GM18508 (cell line): Measurements from ENCODE around the gene PPP4R3A.
A peak's percentile ranks its signal among the peaks of the same experiment; 100 is the strongest.
"Not testable (repeated sequence)": the region's sequence is repeated elsewhere in the genome, so short reads cannot be mapped to it uniquely, and the experiment has no call there.

ENCODE experiments used
- ATAC-seq: cut with Tn5 transposase; IDR thresholded peaks from one replicate; pipeline ENCODE4 v1.9.1; 2021; ENCODE audit warnings: moderate number of reproducible peaks; ENCODE audit not compliant: insufficient read depth, unreplicated experiment

Gene PPP4R3A

DNA sequence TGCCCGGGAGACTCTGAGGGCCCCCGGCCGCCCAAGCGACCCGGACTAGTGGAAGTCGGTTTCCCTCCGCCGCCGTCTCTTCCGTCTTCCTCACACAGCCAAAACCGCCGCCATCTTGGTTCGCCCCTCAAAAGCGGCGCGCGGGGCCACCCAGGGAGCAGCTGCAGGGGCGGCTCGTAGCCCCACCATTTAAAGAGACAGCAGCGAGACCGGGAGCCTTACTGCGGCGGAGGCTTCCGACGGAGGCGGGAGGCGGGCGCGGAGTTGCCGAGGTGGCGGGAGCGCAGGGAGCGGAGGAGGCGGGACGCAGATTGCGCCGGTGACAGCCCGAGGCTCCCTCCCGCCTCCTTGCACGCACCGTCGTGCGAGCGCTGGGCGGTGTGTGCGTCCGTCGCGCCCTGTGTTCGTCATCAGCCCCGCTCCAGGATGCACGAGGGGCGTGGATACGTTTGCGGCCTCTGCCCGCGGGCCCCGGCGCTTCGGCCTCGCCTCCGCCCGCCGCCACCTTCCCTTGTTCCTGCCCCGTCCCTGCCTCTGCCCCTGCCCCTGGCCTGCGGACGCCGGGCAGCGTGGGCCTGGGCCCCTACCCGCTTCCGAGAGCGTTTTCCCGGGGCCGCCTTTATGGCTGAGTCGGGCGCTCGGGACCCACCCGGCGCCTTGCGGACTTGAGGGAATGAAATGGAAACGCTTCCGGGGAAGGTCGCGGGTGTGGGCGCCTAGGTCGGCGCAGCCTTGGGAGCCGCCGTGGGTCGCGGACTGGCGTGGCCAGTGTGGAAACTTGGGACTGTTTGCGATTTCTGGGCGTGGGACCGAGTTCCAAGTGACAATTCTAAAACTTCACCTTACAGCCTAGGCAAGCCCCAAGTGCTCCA, at the start of gene PPP4R3A:
Gene PPP4R3A, minus strand, starts transcription at position 140 of the 872 bp plus-strand sequence. CDS start 663 bp downstream, outside the sequence.
- peak; percentile 66 for ATAC-seq

DNA sequence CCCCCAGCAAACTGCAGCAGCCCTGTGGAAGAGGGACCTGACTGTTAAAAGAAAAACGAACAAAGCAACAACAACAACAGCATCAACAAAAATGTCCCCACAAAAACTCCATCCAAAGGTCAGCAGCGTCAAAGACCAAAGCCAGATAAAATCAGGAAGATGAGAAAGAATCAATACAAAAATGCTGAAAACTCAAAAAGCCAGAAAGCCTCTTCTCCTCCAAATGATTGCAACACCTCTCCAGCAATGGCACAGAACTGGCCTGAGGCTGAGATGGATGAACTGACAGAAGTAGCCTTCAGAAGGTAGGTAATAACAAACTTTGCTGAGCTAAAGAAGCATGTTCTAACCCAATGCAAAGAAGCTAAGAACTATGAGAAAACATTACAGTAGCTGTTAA, 45.4 kb upstream of the PPP4R3A start:
- ATAC-seq = no peak

DNA sequence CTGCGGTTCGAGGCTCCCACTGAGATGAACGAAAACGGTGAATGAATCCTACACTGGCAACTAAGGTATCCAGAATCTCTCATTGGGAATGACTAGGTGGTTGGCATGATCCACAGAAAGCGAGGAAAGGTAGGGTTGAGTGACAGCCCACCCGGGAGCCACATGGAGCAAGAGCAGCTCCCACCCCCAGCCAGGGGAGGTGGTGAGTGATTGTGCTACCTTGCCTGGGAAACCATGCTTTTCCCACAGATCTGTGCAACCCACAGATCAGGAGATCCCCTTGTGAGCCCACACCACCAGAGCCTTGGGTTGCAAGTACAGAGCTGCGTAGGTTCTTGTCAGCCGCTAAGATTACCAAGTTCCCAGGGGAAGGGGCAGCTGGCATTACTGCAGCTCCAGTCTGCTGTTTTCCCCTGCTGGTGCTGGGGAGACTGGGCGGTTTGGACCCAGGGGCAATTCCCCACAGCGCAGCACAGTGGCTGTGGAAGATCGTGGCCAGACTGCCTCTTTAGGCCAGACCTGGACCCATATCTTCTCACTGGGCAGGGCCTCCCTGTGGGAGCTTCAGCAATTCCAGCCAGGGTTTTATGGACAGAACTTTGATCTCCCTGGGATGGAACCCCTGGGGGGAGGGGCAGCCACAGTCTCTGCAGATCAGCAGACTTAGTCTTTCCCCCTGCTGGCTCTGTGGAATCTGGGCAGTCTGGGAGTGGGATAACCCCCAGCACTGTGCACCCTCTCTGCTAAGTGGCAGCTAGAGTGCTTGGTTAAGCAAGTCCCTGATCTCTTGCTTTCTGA, 44.6 kb upstream of the PPP4R3A start:
- ATAC-seq = no peak

DNA sequence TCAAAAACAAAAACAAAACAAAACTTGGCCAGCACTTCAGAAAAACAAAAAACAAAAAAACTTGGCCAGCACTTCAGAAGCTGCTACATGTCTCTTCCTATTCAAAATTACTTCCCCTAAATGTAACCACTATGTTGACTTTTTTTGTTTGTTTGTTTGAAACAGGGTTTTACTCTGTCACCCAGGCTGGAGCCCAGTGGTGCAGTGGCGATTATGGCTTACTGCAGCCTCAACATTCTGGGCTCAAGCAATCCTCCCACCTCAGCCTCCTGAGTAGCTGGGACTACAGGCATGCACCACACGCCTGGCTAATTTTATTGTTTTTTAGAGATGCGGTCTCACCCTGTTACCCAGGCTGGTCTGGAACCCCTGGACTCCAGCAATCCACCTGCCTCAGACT, 38.0 kb upstream of the PPP4R3A start:
- ATAC-seq = no peak

DNA sequence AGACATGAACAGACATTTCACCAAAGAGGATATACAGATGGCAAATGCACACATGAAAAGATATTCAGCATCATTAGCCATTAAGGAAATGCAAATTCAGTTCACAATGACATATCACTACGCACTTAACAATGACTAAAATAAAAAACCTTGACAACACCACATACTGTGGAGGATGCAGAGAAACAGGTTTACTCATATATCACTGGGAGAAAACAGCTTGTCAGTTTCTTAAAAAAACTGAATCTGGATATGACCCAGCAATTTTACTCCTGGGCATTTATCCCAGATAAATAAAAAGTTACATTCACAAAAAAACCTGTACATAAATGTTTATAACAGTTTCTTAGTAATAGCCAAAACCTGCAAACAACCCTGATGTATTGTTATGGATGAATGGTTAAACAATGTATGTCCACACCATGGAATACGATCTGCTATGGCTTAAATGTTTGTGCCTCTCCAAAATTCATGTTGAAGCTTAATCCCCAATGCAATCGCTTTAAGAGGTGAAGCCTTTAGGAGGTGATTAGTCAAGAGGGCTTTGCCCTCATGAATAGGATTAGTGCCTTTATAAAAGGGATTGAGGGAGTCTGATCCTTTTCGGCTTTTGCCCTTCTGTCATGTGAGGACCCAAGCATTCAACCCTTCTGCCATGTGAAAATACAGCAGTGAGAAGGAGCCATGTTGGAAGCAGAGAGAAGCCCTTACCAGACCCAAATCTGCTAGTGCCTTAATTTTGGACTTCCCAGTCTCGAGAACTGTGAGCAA, 36.0 kb upstream of the PPP4R3A start:
- no peak for ATAC-seq

DNA sequence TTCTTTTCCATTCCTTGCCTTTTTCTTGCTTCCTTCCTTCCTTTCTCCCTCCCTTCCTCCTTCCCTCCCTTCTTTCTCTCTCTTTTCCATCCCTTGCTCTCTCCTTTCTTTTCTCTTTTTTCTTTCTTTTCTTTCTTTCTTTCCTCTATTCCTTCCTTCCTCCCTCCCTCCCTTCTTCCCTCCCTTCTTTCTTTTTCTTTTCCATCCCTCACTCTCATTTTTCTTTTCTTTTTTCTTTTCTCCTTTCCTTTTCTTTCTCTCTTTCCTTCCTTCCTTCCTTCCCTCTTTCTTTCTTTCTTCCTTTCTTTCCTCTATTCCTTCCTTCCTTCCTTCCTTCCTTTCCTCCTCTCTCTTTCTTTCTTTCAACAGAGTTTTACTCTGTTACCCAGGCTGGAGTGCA, 35.1 kb upstream of the PPP4R3A start:
- no peak for ATAC-seq

DNA sequence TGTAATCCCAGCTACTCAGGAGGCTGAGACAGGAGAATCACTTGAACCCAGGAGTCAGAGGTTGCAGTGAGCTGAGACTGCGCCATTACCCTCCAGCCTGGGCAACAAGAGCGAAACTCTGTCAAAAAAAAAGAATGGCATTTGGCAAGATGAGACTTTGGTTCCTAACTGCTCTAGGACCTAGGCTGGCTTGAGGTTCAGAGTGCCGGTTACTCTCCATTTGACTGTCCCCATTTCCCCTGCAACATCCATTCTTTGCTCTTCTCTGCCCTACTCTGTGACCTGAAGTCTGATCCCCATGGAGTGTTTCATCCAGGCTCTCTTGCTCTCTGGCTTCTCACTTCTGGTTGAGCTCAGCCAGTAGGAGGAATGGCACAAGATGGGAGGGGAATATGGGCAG, 26.2 kb upstream of the PPP4R3A start:
- ATAC-seq = no peak

DNA sequence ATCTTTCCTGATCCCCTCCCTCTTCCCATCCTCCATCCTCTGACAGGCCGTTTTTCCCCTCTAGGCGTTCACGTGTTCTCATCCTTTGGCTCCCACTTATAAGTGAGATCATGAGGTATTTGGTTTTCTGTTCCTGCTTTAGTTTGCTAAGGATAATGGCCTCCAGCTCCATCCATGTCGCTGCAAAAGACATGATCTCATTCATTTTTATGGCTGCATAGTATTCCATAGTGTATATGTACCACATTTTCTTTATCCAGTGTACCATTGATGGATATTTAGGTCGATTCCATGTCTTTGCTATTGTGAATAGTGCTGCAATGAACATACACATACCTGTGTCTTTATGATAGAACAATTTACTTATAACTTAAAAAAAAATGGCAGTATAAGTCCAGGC, 23.9 kb upstream of the PPP4R3A start:
- not testable (repeated sequence) for ATAC-seq

DNA sequence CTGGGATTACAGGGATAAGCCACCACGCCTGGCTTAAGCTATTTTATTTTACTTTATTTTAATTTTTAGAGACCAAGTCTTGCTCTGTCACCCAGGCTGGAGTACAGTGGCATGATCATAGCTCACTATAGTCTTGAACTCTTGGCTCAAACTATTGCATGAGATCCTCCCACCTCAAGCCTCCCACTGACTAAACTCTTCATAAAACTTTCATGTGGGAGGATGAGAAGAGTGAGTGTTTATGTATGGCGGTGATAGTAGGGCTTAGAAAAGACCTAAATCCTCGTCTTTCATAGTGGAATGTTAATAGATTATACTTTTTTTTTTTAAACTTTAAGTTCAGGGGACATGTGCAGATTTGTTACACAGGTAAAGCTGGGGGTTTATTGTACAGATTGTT, 23.5 kb upstream of the PPP4R3A start:
- ATAC-seq = no peak

DNA sequence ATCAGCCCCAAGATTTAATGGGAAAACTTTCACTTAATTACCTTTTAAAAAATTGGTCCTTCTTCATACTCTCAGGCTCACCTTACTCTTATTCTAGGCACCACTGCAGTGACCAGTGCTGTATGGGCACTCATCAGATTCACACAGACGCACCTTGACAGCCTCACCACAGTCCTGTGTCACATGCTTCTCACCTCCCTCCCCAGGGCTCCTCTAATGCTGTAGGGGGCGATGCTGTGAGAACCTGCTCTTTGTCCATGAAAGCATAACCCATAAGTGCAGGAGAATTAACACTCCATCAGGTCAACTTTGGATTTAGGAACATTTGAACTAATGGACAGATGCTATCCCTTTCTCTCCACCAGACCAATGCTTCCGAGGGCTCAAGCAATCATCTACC, 13.9 kb upstream of the PPP4R3A start:
- ATAC-seq = no peak

DNA sequence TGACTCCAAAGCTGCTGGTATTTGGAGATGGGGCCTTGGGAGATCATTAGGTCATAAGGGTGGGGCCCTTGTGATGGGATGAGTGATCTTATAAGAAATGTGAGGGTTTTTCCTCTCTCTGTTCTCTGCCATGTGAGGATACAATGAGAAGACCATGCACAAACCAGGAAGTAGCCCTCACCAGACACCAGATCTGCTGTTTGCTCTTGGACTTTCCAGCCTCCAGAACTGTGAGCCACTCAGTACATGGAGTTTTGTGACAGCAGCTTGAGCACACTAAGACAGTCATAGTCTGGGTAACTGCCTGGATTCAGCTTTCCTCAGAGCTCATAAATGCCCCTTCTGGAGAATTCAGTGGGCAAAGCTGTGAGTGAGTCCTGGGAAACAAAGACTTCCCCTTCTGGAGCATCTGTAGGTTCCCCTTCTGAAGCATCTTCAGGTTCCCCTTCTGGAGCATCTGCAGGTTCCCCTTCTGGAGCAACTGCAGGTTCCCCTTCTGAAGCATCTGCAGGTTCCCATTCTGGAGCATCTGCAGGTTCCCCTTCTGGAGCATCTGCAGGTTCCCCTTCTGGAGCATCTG, 11.0 kb upstream of the PPP4R3A start:
- no peak for ATAC-seq

DNA sequence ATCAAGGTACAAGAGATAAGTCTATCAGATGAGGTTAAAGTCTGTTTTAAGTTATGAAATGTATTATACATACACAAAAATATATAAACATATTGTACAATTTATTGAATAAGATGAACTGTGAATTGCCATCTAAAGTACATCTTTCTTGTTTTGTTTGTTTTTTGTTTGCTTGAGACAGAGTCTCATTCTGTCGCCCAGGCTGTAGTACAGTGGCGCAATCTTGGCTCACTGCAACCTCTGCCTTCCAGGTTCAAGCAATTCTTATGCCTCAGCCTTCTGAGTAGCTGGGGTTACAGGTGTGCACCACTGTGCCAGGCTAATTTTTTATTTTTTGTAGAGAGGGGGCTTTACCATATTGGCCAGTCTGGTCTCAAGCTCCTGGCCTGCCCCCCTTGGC, 10.0 kb upstream of the PPP4R3A start:
- ATAC-seq = no peak

DNA sequence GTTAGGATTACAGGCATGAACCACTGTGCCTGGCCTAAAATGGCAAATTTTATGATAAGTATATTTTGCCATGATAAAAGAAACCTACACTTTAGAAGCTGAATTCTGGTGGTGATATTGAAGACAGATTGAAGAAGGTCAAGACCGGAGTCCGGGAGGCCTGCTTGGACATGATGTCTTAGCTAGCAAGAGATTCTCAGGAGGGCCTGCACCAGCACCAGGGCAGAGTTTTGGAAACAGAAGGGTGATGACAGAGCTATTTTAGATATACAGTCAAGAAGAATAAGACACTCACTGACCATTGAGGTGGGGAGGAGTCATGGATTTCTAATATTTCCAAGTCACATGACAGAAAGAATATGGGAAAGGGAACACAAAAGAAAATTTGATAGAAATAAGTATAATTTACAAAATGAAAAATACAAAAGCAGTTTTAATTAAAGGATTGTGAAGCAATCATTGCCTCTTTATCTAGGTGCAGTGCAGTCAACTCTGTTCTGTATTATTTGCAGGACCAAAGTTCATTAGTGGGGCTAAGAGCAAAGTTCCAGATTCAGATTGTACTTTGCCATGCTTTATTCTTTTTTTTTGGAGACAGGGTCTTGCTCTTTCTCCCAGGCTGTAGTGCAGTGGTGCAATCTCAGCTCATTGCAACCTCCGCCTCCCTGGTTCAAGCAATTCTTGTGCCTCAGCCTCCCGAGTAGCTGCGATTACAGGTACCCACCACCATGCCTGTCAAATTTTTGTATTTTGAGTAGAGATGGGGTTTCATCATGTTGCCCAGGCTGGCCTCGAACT, 9.3 kb upstream of the PPP4R3A start:
- no peak for ATAC-seq

DNA sequence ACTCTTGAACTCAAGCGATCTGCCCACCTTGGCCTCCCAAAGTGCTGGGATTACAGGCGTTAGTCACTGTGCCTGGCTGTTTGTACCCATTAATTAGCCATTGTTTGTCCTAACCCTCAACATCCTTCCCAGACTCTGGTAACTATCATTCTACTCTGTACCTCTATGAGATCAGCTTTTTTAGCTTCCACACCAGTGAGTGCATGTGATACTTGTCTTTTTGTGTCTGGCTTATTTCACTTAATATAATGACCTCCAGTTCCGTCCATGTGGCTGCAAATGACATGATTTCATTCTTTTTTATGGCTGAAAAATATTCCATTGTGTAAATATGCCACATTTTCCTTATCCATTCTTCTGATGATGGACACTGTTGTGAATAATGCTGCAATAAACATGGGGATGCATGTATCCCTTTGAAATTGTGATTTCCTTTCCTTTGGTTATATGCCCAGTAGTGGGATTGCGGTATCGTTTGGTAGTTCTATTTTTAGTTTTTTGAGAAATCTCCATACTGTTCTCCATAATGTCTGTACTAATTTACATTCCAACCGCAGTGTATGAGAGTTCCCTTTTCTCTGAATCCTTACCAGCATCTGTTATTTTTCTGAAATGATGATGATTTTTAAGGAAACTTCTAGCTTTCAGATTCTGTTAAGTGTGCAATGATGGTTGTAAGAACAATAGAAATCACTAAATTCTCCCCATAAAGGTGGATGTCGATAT, 6.7 kb upstream of the PPP4R3A start:
- no peak for ATAC-seq

DNA sequence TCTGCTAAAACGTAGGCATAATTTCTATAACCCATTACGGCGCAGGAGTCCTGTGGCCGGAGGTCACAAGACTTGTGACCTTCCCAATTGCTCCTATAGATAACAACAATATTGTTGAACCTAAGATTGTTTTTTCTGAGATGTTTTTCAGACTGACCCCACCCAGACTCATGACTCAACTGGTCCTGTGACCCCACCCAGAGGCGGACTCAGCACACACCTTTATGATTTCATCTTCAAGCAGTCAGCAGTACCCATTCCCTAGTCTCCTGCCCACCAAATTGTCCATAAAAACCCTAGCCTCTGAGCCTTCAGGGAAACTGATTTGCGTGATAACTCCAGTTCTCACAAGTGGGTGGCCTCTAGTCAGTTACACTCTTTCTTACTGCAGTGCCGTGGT, 5.9 kb upstream of the PPP4R3A start:
- ATAC-seq = no peak

DNA sequence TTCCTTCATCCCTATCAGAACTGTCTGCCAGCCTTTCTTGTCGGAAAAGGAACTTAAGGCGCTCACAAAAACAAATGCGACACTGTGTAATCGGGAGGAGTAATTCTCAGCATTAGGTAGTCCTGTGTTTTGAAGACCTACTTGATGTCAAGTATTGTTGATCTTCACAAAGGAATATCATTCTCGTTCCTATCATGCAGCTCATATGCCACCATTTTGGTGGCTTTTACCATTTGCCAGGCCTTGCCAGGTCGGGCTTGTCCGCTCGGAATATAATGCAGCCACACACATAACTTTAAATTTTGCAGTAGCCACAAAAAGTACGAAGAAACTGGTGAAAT, 903 bp upstream of the PPP4R3A start:
- no peak for ATAC-seq

DNA sequence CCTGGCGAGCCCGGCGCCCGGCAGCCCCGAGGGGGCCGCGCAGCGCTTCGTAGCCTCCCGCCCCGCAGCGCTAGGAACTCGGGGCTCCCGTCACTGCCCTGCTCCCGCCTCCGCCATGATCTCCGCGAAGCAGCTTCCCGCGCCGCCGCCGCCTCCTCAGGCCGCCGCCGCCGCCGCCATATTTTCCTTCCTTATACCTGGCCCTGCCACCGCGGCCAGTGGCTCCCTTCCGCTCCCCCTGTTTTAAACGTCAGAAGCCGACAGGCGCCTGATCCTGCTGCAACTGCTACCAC, 286 bp downstream of the PPP4R3A start:
- ATAC-seq = peak; percentile 6

DNA sequence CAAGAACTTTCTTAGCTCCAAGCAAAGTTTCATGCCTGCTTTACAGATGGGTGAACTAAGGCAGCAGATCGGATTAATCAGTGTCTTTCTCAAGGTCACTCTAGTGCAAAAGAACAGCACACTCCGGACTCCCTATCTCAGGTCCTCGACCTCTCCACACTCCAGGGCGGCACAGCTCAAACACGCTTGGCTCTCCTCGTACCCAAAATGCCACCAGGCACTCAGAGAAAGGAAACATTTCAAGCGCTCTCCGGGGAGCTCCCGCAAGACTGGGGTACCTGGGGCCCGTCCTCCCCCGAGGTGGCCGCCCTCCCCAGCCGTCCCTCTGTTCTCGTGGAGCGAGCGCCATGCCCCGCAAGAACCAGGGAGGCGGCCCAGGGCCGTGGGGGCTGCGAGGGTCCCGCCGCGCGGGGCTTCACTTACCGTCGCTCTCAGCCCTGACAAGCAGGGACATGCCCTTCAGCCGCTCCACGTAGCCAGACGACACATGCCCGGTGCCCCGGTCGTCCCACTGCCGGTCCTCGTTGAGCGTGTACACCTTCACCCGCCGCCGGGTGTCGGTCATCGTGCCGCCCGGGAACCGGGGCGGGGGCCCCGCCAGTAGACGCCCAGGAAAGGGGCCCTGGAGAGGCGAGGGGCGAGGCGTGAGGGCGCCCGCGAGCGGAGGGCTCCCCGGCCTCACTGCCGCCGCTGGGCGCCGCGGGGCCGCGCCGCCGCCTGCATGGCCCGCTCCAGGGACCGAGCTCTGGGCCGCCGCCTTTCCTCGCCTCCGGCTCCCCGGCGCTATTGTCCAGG, 830 bp downstream of the PPP4R3A start:
- no peak for ATAC-seq

DNA sequence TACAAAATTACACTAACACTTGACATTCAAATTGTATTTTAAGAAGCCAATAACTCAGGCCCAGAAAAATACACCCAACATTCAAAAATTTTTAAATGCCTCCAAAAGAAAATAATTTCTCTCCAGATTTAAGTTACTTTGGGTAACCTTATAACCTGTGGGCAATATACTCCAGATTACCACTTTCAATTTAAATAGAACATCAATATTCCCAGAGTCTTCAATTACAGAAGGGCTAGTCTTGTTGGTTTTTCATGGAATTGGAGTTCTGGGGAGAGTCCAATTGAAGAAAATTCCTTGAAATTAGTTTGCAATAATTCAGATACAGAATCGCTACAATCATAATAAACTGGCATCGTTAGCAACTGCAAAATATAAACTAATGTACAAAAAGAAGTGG, 2.0 kb downstream of the PPP4R3A start:
- ATAC-seq = no peak
